Colonic mucosa (tissue), 4 donors: Measurements from ENCODE around the gene SREBF1. TPM values are rescaled to one million over a fixed set of nuclear protein-coding genes. Genes with fewer than 3 reads are reported as not detected.
A peak's percentile ranks its signal among the peaks of the same experiment; 100 is the strongest.

Source experiments
- DNase-seq: peaks from one replicate; pipeline ENCODE4 v3.0.0-alpha.2; 2020
- H3K27ac ChIP-seq: fragments of 200-600 bp; one replicate; pipeline ENCODE4 v1.8.0; 2021
- H3K27me3 ChIP-seq: fragments of 200-600 bp; one replicate; pipeline ENCODE4 v1.8.0; 2021
- H3K36me3 ChIP-seq: fragments of 200-600 bp; one replicate; pipeline ENCODE4 v1.8.0; 2021
- H3K4me1 ChIP-seq: fragments of 200-600 bp; one replicate; pipeline ENCODE4 v1.8.0; 2021; ENCODE audit warnings: mild to moderate bottlenecking
- H3K4me3 ChIP-seq: fragments of 200-600 bp; one replicate; pipeline ENCODE4 v1.8.0; 2021
- H3K9ac ChIP-seq, 2 donors: one replicate each; pipeline ENCODE4 v1.7.0; 2013; ENCODE audit warnings: control low read depth in 2 of 2, low read depth in 2 of 2, low read length in 2 of 2
- H3K9me3 ChIP-seq: fragments of 200-600 bp; one replicate; pipeline ENCODE4 v1.8.0; 2021
- intact Hi-C: fragments of 100-400 bp; cut with DNase I; formaldehyde crosslinking; loops from one replicate; pipeline ENCODE4 v1.14.1; 2022
- total RNA-seq, 2 donors: library from RNA; stranded (reverse); fragmentation: NEBNext Ultra II Directional in 1 of 2; extraction: Animal tissue kit (Norgen Biotek cat#: 25700) in 1 of 2; gene quantifications; one replicate each; pipeline ENCODE4 v1.2.1, GENCODE V29; 2021
- TF ChIP-seq, protein P1 (sequence below): fragments of 200-600 bp; IDR thresholded peaks from one replicate; pipeline ENCODE4 v1.8.0; 2022; ENCODE audit warnings: antibody characterized with exemption, mild to moderate bottlenecking
- donor health status: healthy.
- donor health status: DM: no; HTN: no; CAD: no.
- donor health status: DM: no; HTN: no; CAD: no.

Gene SREBF1
- total RNA-seq, 2 donors from 2014 or later, result 170 to 174 TPM

DNA sequence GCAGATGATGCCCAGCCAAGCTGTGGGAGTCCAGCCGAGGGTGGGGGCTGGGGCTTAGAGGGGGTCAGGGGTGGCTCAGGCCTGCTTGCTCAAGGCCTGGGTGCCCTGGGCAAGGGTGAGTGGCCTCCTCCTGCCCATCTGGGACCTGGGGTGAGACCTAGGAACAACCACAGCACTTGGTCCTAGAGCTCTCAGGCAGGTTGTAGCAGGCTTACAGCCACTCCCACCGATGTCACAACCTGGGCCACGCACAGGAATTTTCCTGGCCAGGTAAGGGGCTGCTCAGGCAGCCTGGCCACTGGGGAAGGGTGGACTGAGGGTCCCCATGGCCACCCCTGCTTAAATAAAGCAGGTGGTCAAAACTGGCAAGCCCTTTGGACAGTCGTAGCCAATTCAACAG, 6.3 kb upstream of the SREBF1 start:
- TF ChIP-seq, protein P1, sequence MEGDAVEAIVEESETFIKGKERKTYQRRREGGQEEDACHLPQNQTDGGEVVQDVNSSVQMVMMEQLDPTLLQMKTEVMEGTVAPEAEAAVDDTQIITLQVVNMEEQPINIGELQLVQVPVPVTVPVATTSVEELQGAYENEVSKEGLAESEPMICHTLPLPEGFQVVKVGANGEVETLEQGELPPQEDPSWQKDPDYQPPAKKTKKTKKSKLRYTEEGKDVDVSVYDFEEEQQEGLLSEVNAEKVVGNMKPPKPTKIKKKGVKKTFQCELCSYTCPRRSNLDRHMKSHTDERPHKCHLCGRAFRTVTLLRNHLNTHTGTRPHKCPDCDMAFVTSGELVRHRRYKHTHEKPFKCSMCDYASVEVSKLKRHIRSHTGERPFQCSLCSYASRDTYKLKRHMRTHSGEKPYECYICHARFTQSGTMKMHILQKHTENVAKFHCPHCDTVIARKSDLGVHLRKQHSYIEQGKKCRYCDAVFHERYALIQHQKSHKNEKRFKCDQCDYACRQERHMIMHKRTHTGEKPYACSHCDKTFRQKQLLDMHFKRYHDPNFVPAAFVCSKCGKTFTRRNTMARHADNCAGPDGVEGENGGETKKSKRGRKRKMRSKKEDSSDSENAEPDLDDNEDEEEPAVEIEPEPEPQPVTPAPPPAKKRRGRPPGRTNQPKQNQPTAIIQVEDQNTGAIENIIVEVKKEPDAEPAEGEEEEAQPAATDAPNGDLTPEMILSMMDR, result no peak
- Histone ChIP-seq H3K4me3 (no peak overlapping the region), H3K9me3 (no peaks in the 10 kb centered on the region), H3K27me3 (no peaks in the 10 kb centered on the region), H3K36me3 (no peaks in the 10 kb centered on the region), H3K4me1 (peaks cover 17% of the 10 kb centered on the region), H3K9ac (no peak overlapping the region), H3K27ac (no peak overlapping the region)
- DNase-seq, result no peak
- intact Hi-C loops, result no loop called here

DNA sequence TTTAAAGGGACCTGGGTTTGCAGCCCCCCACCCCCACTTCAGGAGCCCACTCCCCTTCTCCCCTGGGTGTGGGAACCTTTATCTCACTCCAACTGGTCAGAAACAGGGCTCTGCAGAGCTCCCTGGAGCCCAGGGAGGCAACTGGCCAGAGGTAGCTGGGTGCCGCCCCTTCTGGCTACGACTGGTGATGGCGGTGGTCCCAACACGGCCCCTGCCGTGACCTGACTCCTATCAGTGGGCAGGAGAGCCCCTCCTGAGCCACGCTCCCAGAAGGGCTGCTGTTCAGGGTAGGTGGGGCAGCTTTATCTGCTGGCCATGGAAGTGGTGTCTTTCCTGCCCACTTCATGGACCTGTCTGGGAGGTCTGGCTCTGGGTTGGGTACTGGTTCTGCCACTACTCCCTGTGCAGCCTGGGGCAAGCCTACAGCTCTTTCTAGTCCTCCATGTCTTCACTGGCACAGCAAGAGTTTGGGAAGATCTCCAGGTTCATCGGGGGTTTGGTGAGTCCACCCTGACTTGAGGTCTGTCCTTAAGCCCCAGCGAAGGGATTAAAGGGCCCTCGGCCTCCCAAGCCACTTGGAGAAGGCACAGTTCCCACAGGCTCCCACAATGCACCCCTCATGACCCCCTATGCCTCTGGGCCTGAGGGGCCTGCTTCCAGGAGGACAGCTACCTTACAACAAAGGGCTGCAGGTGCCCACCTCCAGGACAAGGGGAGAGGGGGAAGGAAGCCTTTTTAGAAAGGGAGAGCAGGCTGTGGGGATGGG, 5.5 kb upstream of the SREBF1 start:
- Histone ChIP-seq H3K9ac (no peak overlapping the region), H3K4me1 (peaks cover 24% of the 10 kb centered on the region), H3K9me3 (no peaks in the 10 kb centered on the region), H3K4me3 (no peak overlapping the region), H3K36me3 (no peaks in the 10 kb centered on the region), H3K27ac (no peak overlapping the region), H3K27me3 (no peaks in the 10 kb centered on the region)
- no peak for DNase-seq
- TF ChIP-seq, protein P1, result no peak
- intact Hi-C loops, result no loop called here

DNA sequence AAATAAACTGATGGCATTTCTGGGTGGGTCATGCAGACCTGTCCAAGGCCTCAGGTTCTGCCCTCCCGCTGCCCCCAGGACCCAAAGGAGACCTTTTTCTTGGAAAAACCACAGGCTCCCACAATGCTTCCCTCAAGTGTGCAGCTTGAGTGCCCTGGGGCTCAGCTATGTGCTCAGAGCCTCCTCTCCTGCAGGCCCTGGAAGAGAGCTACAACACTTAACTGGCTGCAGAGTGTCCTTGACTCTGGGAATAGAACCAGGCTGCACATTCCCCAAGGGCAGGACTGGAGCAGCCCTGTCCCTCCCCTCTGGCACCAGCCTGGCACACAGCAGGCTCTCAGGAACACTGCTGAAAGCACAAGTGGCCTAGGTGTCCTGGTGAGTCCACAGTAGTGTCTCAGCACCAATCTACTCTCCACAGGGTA, 4.8 kb upstream of the SREBF1 start:
- intact Hi-C loops, result no loop called here
- Histone ChIP-seq H3K4me1 (peaks cover 24% of the 10 kb centered on the region), H3K36me3 (no peaks in the 10 kb centered on the region), H3K9ac (peak overlapping the region in 1 of 2 donors; percentile 3), H3K4me3 (no peak overlapping the region), H3K27ac (peak overlapping the region; percentile 100), H3K27me3 (no peaks in the 10 kb centered on the region), H3K9me3 (no peaks in the 10 kb centered on the region)
- TF ChIP-seq, protein P1, result no peak
- DNase-seq, result no peak

DNA sequence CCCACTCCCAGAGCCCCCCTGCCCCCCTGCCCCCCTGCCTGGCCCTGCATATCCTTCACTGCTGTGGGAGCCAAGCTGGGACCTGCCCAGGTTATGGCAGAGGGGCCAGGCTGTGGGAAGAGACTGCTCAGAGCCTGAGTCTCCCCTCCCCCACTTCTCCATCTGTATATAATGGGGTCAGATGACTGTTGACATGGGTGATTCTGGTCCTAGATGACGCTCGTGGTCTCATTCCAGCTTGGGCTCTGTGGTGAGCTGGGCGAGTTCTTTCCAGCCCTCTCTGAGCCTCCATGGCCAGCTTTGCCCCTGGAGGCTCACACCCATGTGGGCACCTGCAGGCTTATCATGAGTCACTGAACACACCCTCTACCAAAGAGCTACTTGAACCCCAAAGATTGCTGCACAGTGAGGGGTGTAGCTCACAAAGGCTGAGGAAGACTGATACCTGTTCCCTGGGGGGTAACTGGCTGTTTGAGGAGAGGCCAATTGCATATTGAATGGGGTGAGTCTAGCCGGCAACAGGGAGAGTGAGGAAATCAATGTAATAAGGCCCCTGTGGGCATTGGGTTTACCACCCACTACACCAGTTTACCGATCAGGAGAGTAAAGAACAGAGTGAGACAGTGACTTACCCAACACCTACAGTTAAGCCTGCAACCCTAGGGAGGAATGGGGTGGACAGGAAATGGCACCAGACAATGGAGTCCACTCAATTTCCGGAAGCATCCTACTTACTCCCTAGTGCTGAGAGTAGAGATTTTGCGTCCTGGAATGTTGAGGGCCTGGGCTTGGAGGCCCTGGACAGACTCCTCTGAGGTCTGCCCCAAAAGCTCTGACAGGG, 4.2 kb upstream of the SREBF1 start:
- Histone ChIP-seq H3K27ac (peak overlapping the region; percentile 100), H3K4me1 (peaks cover 24% of the 10 kb centered on the region), H3K9me3 (no peaks in the 10 kb centered on the region), H3K4me3 (peak overlapping the region; percentile 44), H3K9ac (peak overlapping the region; percentile 58 to 74), H3K36me3 (no peaks in the 10 kb centered on the region), H3K27me3 (no peaks in the 10 kb centered on the region)
- TF ChIP-seq, protein P1, result no peak
- DNase-seq, result no peak
- intact Hi-C loops, result no loop called here

DNA sequence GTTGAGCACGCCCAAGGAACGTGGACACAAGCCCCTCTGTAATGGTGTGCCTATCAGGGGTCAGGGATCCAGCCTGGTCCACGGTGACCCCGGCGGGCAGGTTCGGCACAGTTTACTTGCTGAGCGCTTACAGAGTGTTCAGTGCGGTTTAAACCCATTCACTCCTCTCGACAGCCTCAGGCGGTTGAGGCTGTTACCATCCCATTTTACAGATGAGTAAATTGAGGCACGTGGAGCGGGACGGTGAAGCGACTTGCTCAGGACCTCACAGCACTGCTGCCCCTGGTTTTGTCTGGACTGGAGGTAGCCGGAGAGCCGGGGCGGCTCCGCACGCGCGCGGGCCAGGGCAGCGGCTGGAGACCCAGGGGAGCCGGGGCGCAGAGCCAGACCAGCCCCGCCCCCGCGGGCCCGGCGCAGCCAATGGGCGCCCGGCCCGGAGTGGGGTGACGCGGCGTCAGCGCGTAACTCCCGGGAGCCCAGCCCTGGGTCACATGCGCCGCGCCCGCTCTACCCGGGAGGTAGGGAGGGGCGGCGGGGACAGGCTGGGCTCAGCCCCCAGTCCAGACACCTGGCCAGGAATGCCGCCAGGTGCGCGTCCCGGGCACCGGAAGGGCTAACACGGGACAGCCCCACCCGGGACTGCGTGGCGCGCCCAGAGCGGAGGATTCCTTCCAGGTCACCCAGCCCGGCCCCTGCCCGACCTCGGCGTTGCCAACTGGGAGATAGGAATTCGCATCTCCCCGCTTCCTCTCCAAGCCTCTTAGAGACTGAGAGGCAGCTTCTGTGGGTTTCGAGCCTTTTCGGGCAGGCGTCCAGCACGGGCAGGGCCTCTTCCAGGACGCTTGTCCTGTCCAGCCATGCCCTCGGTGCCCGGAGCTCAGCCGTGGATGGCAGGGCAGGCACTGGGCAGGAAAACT, 3.3 kb upstream of the SREBF1 start:
- peak overlapping the region; percentile 66 to 92 for H3K9ac ChIP-seq
- TF ChIP-seq, protein P1, result no peak
- DNase-seq, result peak; percentile 92
- peaks cover 31% of the 10 kb centered on the region for H3K4me1 ChIP-seq
- no peaks in the 10 kb centered on the region for H3K27me3 ChIP-seq
- no peaks in the 10 kb centered on the region for H3K36me3 ChIP-seq
- peak overlapping the region; percentile 100 for H3K27ac ChIP-seq
- H3K9me3 ChIP-seq, result no peaks in the 10 kb centered on the region
- peak overlapping the region; percentile 44 for H3K4me3 ChIP-seq
- intact Hi-C loops, result no loop called here
